WERI-Rb-1 (cell line): Measurements from ENCODE around the gene CDH4.

Experiments used
- DNase-seq: peaks from one replicate; pipeline ENCODE4 v3.0.0-alpha.2; 2020
- H3K27ac ChIP-seq: fragments of 250-450 bp; sonication (Bioruptor Pico); 2 replicates; pipeline ENCODE4 v1.5.1; 2020; ENCODE audit warnings: mild to moderate bottlenecking, moderate library complexity
- H3K27me3 ChIP-seq: fragments of 250-450 bp; sonication (Bioruptor Pico); 2 replicates; pipeline ENCODE4 v1.5.1; 2021; ENCODE audit warnings: mild to moderate bottlenecking, low read depth, moderate library complexity; ENCODE audit not compliant: insufficient read depth, severe bottlenecking
- H3K36me3 ChIP-seq: fragments of 250-450 bp; sonication (Bioruptor Pico); 2 replicates; pipeline ENCODE4 v1.5.1; 2020; ENCODE audit warnings: mild to moderate bottlenecking, moderate library complexity
- H3K4me3 ChIP-seq: 2 replicates; pipeline ENCODE4 v1.5.1; 2011; ENCODE audit warnings: low read depth, mild to moderate bottlenecking, control low read depth, low read length
- H3K9me3 ChIP-seq: fragments of 250-450 bp; sonication (Bioruptor Pico); 2 replicates; pipeline ENCODE4 v1.5.1; 2021; ENCODE audit warnings: mild to moderate bottlenecking, moderate library complexity; ENCODE audit not compliant: severe bottlenecking
- CTCF ChIP-seq: IDR thresholded peaks from 2 replicates; pipeline ENCODE4 v1.5.1; 2011; ENCODE audit warnings: low read depth, mild to moderate bottlenecking, control low read depth, inconsistent platforms, low read length

Gene CDH4

GRCh38 chr20:61705386-61706258 is 453.6 kb downstream of the CDH4 start:
- Histone ChIP-seq H3K36me3 (no peaks in the 10 kb centered on the region), H3K27ac (no peak overlapping the region), H3K27me3 (peaks cover 95% of the 10 kb centered on the region), H3K4me3 (no peak overlapping the region), H3K9me3 (no peaks in the 10 kb centered on the region)
- no peak for TF ChIP-seq CTCF
- no peak for DNase-seq

- peaks cover 97% of the 10 kb centered on the region for H3K27me3 ChIP-seq
- no peaks in the 10 kb centered on the region for H3K9me3 ChIP-seq
- no peak overlapping the region for H3K4me3 ChIP-seq
- no peak for DNase-seq
- no peak overlapping the region for H3K27ac ChIP-seq
- no peaks in the 10 kb centered on the region for H3K36me3 ChIP-seq
- TF ChIP-seq CTCF, result no peak
These were observed 454.3 kb downstream of the CDH4 start for GRCh38 chr20:61706259-61706961.

GRCh38 chr20:61708891-61709290 is 456.8 kb downstream of the CDH4 start:
- H3K27me3 ChIP-seq, result peaks cover 97% of the 10 kb centered on the region
- H3K27ac ChIP-seq, result no peak overlapping the region
- H3K9me3 ChIP-seq, result no peaks in the 10 kb centered on the region
- no peak overlapping the region for H3K4me3 ChIP-seq
- TF ChIP-seq CTCF, result no peak
- no peak for DNase-seq
- H3K36me3 ChIP-seq, result no peaks in the 10 kb centered on the region

- Histone ChIP-seq H3K9me3 (no peaks in the 10 kb centered on the region), H3K4me3 (no peak overlapping the region), H3K27ac (no peak overlapping the region), H3K27me3 (peaks cover 97% of the 10 kb centered on the region), H3K36me3 (no peaks in the 10 kb centered on the region)
- DNase-seq, result no peak
- TF ChIP-seq CTCF, result no peak
These were observed 458.0 kb downstream of the CDH4 start for GRCh38 chr20:61710108-61710507.

- no peak for DNase-seq
- no peaks in the 10 kb centered on the region for H3K9me3 ChIP-seq
- no peaks in the 10 kb centered on the region for H3K36me3 ChIP-seq
- TF ChIP-seq CTCF, result no peak
- no peak overlapping the region for H3K4me3 ChIP-seq
- peaks cover 91% of the 10 kb centered on the region for H3K27me3 ChIP-seq
- no peak overlapping the region for H3K27ac ChIP-seq
These were observed 460.6 kb downstream of the CDH4 start for GRCh38 chr20:61712688-61713087.
